Left lobe of liver (tissue), 2 donors: ENCODE results near the gene UXS1. TPM values are rescaled to one million over a fixed set of nuclear protein-coding genes. Genes with fewer than 3 reads are reported as not detected.
"Not testable (repeated sequence)": the region's sequence is repeated elsewhere in the genome, so short reads cannot be mapped to it uniquely, and the experiment has no call there.

Experiments
- ATAC-seq: fragments of 200-7000 bp; cut with Tn5 transposase; one replicate; pipeline ENCODE4 v1.9.1; 2020; ENCODE audit warnings: mild to moderate bottlenecking, moderate library complexity
- DNase-seq: peaks from one replicate; pipeline ENCODE4 v3.0.0-alpha.2; 2020; ENCODE audit warnings: low spot score
- total RNA-seq: library from RNA; stranded (reverse); gene quantifications from one replicate; pipeline ENCODE4 v1.2.1, GENCODE V29; 2021
- donor health status: DM: no; HTN: no; CAD: no; lungs with moderate emphysema.
- donor health status: DM: no; HTN: yes; CAD: no.

UXS1 gene
- total RNA-seq: 7.5 TPM

DNA sequence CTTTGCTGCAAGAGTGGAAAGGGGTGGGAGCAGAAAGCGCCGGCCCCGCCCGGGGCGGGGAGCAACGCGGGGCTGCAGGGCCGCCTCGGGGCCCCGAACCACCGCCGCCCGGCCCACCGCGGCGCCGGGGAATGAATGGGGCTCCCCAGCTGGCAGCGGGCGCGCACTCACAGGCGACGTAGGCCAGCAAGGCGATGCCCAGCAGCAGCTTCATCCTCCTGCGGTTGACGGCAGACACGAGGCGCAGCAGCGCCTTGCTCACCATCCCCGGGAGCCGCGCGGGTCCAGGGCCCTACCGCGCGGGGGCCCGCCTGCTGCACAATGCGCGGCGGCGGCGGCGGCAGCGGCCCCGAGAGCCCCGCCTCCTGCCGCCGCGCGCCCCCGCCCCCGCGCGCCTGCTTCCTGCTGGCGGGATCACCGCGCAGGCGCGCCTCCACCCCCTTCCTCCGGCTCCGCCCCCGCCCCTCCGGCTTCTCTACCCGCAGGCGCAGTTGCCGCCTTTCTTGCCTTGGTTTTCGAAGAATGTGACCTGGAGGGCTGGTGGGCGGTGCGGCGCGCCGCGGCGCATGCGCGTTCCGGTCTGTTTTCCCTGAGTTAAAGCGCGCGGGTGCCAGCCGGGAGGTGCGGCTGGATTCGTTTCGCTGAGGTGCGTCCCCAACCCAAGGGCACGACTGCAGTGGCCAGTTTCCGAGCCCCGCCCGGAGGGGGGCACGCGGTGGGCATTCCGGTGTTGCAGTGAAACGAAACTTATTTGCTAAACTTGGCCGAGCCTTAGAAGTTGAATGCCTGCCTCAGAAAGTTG, at the start of gene UXS1:
Gene UXS1, minus strand, starts transcription at position 325 of the 802 bp plus-strand sequence. Its CDS starts 60 bp downstream, at position 265.
- DNase-seq (peak; percentile 99), ATAC-seq (peak; percentile 93)

- DNase-seq, ATAC-seq: not testable (repeated sequence)
Observed at GRCh38 chr2:106239491-106239890, 45.4 kb upstream of the UXS1 start.

DNA sequence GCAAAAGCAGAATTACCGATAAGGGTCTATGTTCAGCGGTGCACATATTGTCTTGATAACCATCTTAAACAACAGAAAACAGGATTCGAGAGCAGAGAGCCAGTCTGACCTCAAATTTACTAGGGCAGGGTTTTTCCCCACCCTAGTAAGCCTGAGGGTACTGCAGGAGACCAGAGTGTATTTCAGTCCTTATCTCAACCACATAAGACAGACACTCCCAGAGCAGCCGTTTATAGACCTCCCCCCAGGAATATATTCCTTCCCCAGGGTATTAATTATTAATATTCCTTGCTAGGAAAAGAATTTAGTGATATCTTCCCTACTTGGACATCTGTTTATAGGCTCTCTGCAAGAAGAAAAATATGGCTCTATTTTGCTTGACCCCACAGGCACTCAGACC, 41.3 kb upstream of the UXS1 start:
- ATAC-seq, DNase-seq: not testable (repeated sequence)

DNA sequence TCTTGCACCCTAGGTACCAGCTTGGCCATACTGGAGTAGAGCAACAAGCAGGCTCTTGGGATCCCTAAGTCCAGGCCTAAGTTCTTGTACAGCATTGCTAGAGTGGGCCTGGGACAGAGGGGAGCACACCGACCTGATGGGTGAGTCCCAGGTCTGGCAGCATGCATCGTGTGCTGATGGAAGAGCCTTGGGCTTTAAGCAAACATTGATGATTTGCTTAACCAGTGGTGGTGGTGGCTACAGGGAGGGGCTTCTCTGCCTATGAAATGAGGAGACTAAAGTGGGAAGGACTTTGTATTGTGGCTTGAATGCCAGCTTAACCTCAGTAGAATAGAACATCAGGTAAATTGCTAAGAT, 39.2 kb upstream of the UXS1 start:
- ATAC-seq: no peak
- no peak for DNase-seq

DNA sequence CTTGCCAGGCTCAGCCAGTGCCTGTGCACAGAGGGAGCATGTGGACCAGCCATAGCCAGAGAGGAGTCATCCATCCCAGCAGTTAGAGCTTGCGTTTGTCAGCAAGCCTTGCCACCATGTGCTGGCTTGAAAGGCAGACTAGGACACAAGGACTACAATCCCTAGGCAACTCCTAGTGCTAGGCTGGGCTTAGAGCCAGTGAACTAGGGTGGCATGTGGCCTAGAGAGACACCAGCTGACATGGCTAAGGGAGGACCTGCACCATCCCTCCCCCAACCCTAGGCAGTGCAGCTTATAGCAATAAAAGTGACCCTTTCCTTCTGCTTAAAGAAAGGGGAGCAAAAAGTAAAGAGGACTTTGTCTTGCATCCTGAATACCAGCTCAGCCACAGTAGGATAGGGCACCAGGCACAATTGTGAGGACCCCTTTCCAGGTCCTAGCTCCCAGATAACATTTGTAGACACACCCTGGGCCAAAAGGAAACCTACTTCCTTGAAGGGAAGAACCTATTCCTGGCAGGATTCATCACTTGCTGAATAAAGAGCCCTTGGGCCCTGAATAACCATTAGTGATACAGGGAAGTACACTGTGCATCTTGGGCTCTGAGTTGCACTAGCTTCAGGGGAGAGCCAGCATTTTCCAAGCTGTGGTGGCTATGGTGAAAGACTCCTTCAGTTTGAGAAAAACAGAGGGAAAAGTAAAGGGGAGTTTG, 38.7 kb upstream of the UXS1 start:
- ATAC-seq (peak; percentile 49), DNase-seq (no peak)

- no peak for ATAC-seq
- no peak for DNase-seq
Observed at GRCh38 chr2:106223347-106223746, 29.2 kb upstream of the UXS1 start.

- not testable (repeated sequence) for ATAC-seq, DNase-seq
Observed at GRCh38 chr2:106222057-106222456, 28.0 kb upstream of the UXS1 start.

- DNase-seq: no peak
- no peak for ATAC-seq
Observed at GRCh38 chr2:106219813-106220212, 25.7 kb upstream of the UXS1 start.

DNA sequence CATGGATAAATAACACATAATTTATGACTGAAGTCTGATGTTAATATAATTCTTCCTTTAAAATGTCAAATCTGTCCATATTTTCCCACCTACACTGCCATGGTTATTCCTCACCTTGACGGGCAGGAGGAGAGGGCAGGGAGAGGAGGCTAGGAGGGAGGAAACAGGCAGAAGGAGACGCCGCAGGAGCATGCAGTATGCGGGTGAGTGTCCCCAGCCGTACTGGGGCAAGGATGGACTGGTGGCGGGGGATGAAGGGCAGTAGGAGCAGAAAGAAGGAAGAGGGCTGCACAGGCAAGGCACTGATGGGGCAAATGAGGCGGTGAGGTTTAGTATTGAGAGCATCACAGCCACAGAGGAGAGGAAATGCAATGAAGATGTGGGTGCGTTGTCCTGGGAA, 25.1 kb upstream of the UXS1 start:
- not testable (repeated sequence) for DNase-seq, ATAC-seq

DNA sequence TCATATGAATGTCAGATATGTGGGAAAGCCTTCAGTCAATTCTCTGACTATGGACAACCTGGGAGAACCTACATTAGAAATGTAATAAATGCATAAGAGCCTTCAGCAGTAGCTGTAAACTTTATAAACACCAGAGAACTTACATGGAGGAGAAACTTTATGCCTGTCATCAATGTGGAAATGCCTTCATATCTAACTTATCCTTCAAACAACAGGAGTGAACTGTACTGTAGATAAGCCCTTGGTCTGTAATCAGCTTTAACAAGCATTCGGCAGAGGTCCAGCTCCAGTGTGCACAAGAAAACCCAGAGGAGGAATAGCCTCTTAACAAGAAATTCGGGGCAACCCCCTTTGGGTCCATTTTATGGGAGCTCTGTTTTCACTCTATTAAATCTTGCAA, 14.8 kb upstream of the UXS1 start:
- no peak for DNase-seq
- no peak for ATAC-seq

GRCh38 chr2:106208399-106208798, 14.3 kb upstream of the UXS1 start:
- DNase-seq (no peak), ATAC-seq (no peak)

GRCh38 chr2:106207246-106207645, 13.1 kb upstream of the UXS1 start:
- ATAC-seq: no peak

GRCh38 chr2:106205488-106205887, 11.4 kb upstream of the UXS1 start:
- no peak for DNase-seq
- ATAC-seq: no peak

More at GRCh38 chr2:106207246-106207645, 13.1 kb upstream of the UXS1 start:
- DNase-seq: no peak

GRCh38 chr2:106204551-106204950, 10.4 kb upstream of the UXS1 start:
- not testable (repeated sequence) for ATAC-seq, DNase-seq

DNA sequence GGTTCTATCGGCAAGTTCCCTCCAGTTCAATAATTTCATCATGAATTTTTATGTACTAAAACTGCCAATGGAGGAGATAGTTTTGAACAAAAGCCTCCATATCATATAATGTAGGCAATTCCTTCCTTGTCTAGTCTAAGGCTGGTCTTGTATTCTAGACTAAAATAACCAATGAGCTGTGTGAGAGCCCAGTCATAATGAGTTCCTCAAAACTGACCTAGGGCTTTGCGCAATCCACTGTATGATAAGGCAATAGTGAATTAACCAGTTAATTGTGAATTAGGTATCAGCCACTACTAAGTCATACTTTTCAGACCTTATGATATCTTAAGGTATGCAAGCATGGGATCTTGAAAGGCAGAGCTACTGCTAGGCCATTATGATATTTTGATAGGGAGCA, 7.6 kb upstream of the UXS1 start:
- no peak for ATAC-seq

GRCh38 chr2:106197878-106198277, 3.8 kb upstream of the UXS1 start:
- DNase-seq: no peak
- no peak for ATAC-seq

More for the DNA sequence above, 7.6 kb upstream of the UXS1 start:
- DNase-seq: no peak

DNA sequence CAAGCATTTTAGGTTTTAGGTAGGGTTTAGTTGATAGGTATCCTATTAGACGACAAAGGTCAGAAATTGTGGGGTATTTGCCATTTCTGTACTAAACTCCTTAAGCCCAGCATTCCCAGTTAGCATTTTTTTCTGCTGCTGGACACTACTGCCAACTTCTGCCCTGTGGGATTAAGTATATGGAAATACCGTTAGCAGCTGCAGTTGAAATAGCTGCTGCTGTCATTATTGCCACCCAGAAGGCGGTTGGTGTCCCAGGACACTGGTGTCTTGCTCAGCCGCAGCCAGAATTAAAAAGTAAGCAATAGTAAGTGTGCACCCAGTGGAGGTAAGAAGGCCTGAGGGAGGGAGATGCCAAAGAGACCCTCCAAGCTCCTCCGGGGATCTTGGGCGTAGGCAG, 1.9 kb upstream of the UXS1 start:
- no peak for DNase-seq
- ATAC-seq: no peak

DNA sequence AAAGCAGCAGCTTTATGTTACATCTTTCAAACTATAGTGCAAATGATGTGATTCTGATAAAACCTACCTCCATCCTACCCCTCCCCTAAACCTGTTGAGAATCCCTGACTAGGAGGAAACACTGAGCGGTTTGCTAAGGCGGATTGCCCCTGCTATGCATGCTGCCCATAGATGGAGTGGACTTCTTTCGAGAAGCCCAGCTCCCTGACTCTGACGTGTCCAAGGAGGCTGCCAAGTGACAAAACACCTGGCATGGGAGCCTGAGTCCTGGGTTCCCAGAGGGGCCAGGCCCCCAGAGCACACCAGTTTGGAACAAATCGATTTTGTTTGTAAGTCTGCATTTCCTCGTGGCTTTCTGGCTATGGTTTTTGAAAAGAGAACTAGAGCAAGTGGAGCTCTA, 1.4 kb upstream of the UXS1 start:
- ATAC-seq (no peak), DNase-seq (no peak)

DNA sequence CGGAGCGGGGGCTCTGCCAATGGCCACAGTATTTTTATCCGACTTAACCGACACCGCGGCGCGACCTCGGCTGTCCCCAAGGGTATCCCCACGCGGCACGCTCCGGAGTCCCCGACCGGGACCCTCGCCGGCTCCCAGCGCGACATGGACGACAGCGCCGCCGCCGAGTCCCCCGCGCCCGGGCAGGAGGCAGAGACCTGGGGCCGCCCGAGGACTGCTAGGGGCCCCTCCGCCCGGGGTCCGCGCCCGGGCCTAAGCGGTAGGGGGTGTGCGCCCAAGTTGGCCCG, 468 bp downstream of the UXS1 start:
- no peak for DNase-seq
- no peak for ATAC-seq

GRCh38 chr2:106192752-106193689, 1.1 kb downstream of the UXS1 start:
- peak; percentile 56 for DNase-seq
- peak; percentile 49 for ATAC-seq

- DNase-seq: no peak
- ATAC-seq: no peak
Observed at GRCh38 chr2:106191511-106192016, 2.5 kb downstream of the UXS1 start.
